ENCODE measurements around the gene TSPAN7.

The TSPAN7 gene

GRCh38 chrX:38649674-38650647 is 88.6 kb downstream of the TSPAN7 start:
- no peak for DNase-seq

GRCh38 chrX:38651625-38652601 is 90.6 kb downstream of the TSPAN7 start:
- no peak for DNase-seq

- no peak for DNase-seq
Observed at GRCh38 chrX:38652934-38653442, 91.6 kb downstream of the TSPAN7 start.

- peak; percentile 42 to 43 for DNase-seq
Observed at GRCh38 chrX:38654302-38654701, 93.0 kb downstream of the TSPAN7 start.

GRCh38 chrX:38656350-38656915 is 95.1 kb downstream of the TSPAN7 start:
- DNase-seq = no peak

GRCh38 chrX:38657562-38657961 is 96.2 kb downstream of the TSPAN7 start:
- DNase-seq = peak; percentile 17 to 42

- no peak for DNase-seq
Observed at GRCh38 chrX:38660395-38661102, 99.2 kb downstream of the TSPAN7 start.

GRCh38 chrX:38661103-38661441 is 99.7 kb downstream of the TSPAN7 start:
- no peak for DNase-seq

- no peak for DNase-seq
Observed at GRCh38 chrX:38661561-38661960, 100.2 kb downstream of the TSPAN7 start.

GRCh38 chrX:38662640-38663039 is 101.3 kb downstream of the TSPAN7 start:
- peak; percentile 25 to 36 for DNase-seq

GRCh38 chrX:38664285-38664684 is 102.9 kb downstream of the TSPAN7 start:
- DNase-seq = peak; percentile 28 to 43

GRCh38 chrX:38666909-38667308 is 105.6 kb downstream of the TSPAN7 start:
- no peak for DNase-seq

- peak; percentile 7 to 50 for DNase-seq
Observed at GRCh38 chrX:38668771-38669170, 107.4 kb downstream of the TSPAN7 start.

GRCh38 chrX:38669428-38669827 is 108.1 kb downstream of the TSPAN7 start:
- peak; percentile 64 to 72 for DNase-seq

GRCh38 chrX:38672646-38673045 is 111.3 kb downstream of the TSPAN7 start:
- DNase-seq = no peak

GRCh38 chrX:38675856-38676255 is 114.5 kb downstream of the TSPAN7 start:
- DNase-seq = peak; percentile 22 to 58

- DNase-seq = no peak
Observed at GRCh38 chrX:38678183-38678582, 116.8 kb downstream of the TSPAN7 start.

- DNase-seq = peak; percentile 45 to 59
Observed at GRCh38 chrX:38678821-38679220, 117.5 kb downstream of the TSPAN7 start.

- no peak for DNase-seq
Observed at GRCh38 chrX:38679695-38680094, 118.4 kb downstream of the TSPAN7 start.

- no peak for DNase-seq
Observed at GRCh38 chrX:38682095-38682494, 120.8 kb downstream of the TSPAN7 start.

GRCh38 chrX:38692961-38693360 is 131.6 kb downstream of the TSPAN7 start:
- DNase-seq = no peak

GRCh38 chrX:38694394-38694793 is 133.1 kb downstream of the TSPAN7 start:
- no peak for DNase-seq
